ENCODE measurements around the gene NODAL. TPM values are rescaled to one million over a fixed set of nuclear protein-coding genes. Genes with fewer than 3 reads are reported as not detected.

Gene NODAL
- polyA plus RNA-seq, 1 donor from 2014 or later, result not detected

DNA sequence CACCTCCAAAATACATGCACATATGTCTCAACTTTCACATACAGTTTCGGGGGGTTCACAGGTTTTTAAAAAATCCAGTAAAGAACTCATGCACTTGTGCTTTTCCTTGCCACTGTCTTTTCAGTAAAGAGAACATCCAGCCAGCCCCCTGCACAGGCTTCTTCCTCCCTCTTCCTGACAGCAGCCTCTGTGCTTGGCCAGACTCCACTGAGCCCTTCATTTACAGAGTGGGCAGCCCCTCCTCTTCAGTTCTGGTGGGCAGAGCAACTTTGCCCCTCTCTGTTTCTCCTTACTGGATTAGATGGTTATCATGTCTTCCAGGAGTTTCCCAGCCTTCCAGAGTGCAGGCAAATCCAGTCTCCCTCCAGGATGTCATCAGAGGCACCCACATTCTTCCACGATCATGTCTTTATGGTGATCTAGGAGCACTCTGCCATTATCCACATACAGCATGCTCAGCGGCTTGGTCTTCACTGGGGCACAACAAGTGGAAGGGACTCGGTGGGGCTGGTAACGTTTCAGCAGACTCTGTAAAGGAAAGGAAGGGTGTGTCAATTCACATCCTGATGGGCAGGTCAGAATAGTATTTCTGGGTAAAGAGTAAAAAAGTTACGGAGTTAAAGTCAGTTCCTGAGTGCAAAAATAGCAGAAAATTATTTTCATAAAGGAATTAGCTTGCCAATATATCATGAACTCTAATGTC, 8.8 kb downstream of the NODAL start:
- Mint-ChIP-seq H3K27me3 (no peaks in the 10 kb centered on the region), H3K9me3 (no peaks in the 10 kb centered on the region), H3K36me3 (peaks cover 7% of the 10 kb centered on the region), H3K4me3 (peak overlapping the region; percentile 27 to 92 (median 86)), H3K4me1 (peaks cover 6 to 22% (median 14%) of the 10 kb centered on the region in 3 donors), H3K27ac (peak overlapping the region in 2 of 3 donors; percentile 63 to 88)

DNA sequence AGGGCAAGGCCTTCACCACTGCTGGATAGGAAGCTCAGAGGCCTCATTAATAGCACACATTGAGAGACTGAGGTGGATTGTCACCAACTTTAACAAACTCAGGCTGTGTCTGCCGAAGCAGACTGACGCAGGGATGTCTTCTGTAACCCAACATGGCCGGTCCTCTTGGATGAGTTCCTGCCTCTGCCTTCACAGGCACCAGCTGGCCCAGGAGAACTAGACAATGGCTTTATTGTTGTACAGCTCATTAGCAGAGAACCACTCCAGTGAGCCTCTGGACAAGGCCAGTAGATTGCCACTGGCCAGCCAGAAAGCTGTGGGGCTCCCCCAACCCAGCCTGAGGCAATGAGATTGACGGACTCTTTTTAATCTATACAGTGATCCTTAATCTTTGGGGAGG, 9.4 kb downstream of the NODAL start:
- H3K4me1 Mint-ChIP-seq, result peaks cover 6 to 22% (median 14%) of the 10 kb centered on the region in 3 donors
- H3K27me3 Mint-ChIP-seq, result no peaks in the 10 kb centered on the region
- H3K36me3 Mint-ChIP-seq, result peaks cover 7% of the 10 kb centered on the region
- peak overlapping the region in 2 of 3 donors; percentile 63 to 88 for H3K27ac Mint-ChIP-seq
- no peaks in the 10 kb centered on the region for H3K9me3 Mint-ChIP-seq
- H3K4me3 Mint-ChIP-seq, result peak overlapping the region in 2 of 4 donors; percentile 8 to 92

DNA sequence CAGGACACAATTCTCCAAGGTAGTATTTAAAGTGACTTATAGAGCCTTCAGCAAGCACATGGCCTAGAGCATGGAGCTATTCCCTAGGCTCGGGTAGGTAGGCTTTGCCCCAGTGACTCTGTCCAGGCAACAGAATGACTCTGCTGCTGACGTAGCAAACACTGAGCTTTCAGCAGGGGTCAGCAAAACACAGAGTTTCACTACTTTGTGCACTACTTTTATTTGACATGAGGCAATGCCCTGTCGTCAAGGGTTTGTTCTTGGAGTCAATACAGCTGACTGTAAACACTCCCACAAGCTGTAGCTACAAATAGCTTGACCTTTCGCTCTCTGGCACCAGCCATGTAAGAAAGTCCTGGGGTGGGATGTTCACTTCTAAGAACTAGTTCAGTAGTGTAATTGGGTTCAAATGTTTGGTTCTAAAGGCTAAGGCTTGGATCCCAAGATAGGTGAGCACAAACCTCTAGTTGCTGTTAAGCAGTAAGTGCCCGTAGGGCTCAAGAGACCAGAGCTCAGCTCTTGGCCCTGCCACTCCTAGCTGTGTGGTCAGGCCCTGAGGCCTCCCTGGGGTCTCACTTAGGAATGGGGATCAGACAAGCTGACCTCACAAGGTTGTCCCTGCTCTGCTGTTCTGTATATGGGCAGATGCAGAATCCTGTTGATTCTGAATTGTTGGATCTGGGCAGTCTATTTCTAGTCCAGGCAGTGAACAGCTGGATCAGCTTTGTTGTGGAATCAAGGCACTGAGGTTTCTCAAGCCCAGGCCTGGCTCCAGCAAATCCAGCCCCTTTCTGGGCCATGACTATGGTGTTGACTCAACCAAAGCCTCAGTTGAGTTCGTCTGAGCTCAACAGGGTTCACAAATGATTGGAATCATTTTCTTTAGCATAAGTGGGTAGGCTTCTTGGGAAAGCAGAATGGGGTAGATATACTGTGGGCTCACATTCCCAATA, 10.7 kb downstream of the NODAL start:
- Mint-ChIP-seq H3K27me3 (no peaks in the 10 kb centered on the region), H3K4me3 (no peak overlapping the region), H3K36me3 (peaks cover 6% of the 10 kb centered on the region), H3K4me1 (peaks cover 6 to 22% (median 14%) of the 10 kb centered on the region in 3 donors), H3K27ac (no peak overlapping the region), H3K9me3 (no peaks in the 10 kb centered on the region)

DNA sequence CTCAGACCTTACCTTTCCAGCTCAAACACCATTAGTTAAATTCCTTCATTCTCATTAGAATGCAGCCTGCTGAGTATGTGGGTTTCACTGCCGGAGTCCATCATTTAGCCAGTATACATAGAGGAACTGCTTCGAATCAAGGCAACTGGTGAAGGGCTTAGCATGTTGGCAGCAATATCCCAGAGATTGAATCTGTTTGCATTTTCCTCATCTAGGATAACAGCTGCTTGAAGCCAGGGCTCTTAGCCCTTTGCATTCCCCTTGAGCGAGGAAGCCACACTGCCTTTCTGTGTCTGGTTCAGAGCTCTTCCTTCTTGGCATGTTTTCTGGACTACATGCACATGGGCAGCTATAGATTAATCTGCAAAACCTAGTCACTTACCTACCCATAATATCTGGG, 14.7 kb downstream of the NODAL start:
- Mint-ChIP-seq H3K4me1 (peaks cover 0 to 8% (median 1%) of the 10 kb centered on the region in 3 donors), H3K27me3 (no peaks in the 10 kb centered on the region), H3K4me3 (no peak overlapping the region), H3K27ac (no peak overlapping the region), H3K36me3 (peaks cover 4% of the 10 kb centered on the region), H3K9me3 (no peaks in the 10 kb centered on the region)

DNA sequence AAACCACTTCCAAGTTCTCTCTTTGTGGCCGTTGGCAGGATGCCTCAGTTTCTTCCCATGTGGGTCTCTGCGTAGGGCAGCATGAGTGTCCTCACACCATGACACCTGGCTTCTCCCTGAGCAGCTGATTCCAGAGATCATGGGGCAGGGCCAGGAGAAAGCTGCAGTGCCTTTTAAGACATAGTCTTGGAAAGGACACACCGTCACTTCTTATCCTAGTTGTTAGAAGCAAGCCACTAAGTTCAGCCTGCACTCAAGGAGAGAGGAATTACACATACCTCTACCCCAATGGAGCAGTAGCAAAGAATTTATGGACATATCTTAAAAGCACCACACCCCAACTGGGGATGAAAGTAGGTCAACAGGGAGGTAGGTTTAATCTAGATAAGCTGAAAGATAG, 16.4 kb downstream of the NODAL start:
- Mint-ChIP-seq H3K27ac (no peak overlapping the region), H3K9me3 (no peaks in the 10 kb centered on the region), H3K4me3 (no peak overlapping the region), H3K36me3 (peaks cover 4% of the 10 kb centered on the region), H3K4me1 (no peaks in the 10 kb centered on the region), H3K27me3 (no peaks in the 10 kb centered on the region)

DNA sequence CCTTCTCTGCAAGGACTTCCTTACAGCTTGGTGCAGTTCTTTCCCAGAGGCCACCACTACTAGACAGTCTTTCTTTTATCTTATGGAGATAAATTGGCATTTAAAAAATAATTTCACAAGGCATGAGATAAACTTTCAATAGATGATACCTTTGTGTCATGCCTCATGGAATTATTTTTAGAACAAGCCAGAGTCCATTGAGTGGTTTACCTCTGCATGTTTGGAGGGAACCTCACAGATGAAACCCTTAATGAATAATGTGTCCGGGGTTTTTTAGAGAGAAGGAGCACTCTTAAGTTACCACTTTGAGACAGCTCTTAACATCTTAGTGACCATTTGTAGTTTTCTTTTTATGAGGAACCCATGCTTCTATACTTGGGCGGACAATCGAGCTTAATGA, 17.2 kb downstream of the NODAL start:
- H3K36me3 Mint-ChIP-seq, result peaks cover 4% of the 10 kb centered on the region
- no peaks in the 10 kb centered on the region for H3K4me1 Mint-ChIP-seq
- H3K4me3 Mint-ChIP-seq, result no peak overlapping the region
- H3K27ac Mint-ChIP-seq, result no peak overlapping the region
- no peaks in the 10 kb centered on the region for H3K9me3 Mint-ChIP-seq
- H3K27me3 Mint-ChIP-seq, result no peaks in the 10 kb centered on the region

DNA sequence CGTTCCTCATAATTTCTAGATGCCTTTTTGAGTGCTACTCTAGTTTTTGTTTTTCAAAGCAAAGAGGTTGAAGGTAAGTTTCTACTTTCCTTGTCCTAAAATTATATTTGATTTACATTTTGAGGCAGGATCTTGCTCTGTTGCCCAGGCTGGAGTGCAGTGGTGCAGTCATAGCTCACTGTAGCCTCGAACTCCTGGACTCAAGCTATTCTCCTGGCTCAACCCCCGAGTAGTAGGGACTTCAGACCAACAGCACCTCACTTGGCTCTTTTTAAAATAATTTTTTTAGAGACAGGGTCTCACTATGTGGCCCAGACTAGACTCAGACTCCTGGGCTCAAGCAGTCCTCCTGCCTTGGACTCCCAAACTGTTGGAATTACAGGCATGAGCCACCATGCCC, 22.8 kb downstream of the NODAL start:
- H3K4me1 Mint-ChIP-seq, result peaks cover 13 to 14% (median 14%) of the 10 kb centered on the region in 3 donors
- no peaks in the 10 kb centered on the region for H3K9me3 Mint-ChIP-seq
- no peak overlapping the region for H3K4me3 Mint-ChIP-seq
- no peak overlapping the region for H3K27ac Mint-ChIP-seq
- H3K27me3 Mint-ChIP-seq, result no peaks in the 10 kb centered on the region
- peaks cover 1% of the 10 kb centered on the region for H3K36me3 Mint-ChIP-seq

DNA sequence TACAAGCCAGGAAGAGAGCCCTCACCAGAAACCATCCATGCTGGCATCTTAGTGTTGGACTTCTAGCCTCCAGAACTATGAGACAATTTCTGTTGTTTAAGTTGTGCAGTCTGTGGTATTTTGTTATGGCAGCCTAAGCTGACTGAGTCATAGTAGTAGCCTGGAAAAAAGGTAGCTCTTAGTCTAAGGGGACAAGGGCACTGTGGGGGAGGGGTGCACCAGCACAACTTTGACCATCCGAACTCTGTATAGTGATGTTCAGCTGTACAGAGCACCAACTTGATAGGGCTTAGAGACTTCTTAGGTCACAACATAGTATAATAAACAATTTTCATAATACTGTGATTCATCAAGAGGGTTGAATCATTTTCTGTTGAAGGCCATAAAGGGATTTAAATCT, 23.3 kb downstream of the NODAL start:
- H3K4me1 Mint-ChIP-seq, result peaks cover 13 to 16% (median 16%) of the 10 kb centered on the region in 3 donors
- no peaks in the 10 kb centered on the region for H3K9me3 Mint-ChIP-seq
- peak overlapping the region in 1 of 3 donors; percentile 49 for H3K27ac Mint-ChIP-seq
- peaks cover 1% of the 10 kb centered on the region for H3K36me3 Mint-ChIP-seq
- H3K27me3 Mint-ChIP-seq, result no peaks in the 10 kb centered on the region
- no peak overlapping the region for H3K4me3 Mint-ChIP-seq

DNA sequence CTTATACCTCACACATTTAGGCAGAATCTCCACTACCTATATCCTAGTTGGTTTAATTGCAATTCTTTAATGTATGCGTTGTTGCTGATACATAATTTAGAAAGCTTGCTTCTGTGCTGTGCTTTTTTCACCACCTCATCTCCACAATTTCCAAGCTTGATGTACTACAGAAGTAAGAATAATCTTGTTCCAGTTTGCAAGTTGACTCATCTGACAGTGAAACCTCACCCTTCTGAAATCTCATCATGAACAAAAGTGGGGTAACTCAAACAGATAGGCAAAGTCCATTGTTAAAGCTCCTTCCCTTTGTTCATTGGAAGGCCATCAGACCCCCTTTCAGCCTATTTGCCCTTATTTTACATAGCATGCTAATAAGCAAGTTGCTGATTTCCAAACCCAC, 23.9 kb downstream of the NODAL start:
- peaks cover 1% of the 10 kb centered on the region for H3K36me3 Mint-ChIP-seq
- no peak overlapping the region for H3K4me3 Mint-ChIP-seq
- peaks cover 13 to 23% (median 19%) of the 10 kb centered on the region in 3 donors for H3K4me1 Mint-ChIP-seq
- no peaks in the 10 kb centered on the region for H3K27me3 Mint-ChIP-seq
- no peaks in the 10 kb centered on the region for H3K9me3 Mint-ChIP-seq
- peak overlapping the region in 1 of 3 donors; percentile 22 for H3K27ac Mint-ChIP-seq

DNA sequence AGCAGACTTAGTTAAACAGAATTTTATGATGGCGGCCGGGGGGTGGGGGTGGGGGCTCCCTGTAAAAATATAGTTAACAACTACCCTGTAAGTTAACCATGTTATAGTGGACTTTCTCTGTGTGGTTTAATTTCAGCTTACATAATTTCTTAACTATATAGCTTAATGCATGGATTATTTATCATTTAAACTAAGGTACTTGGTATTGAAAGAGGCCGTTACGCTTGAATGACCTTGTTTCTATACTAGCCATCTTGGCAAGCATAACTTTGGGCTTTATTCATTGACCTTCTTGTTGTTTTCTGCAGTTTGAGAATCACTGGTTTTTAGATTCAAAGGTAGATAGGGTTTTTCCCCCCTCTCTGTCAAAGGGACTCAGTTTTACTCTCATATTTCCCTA, 29.1 kb downstream of the NODAL start:
- no peak overlapping the region for H3K27ac Mint-ChIP-seq
- H3K4me3 Mint-ChIP-seq, result no peak overlapping the region
- H3K4me1 Mint-ChIP-seq, result peaks cover 29 to 36% (median 34%) of the 10 kb centered on the region in 3 donors
- H3K36me3 Mint-ChIP-seq, result peaks cover 7% of the 10 kb centered on the region
- no peaks in the 10 kb centered on the region for H3K9me3 Mint-ChIP-seq
- H3K27me3 Mint-ChIP-seq, result no peaks in the 10 kb centered on the region

DNA sequence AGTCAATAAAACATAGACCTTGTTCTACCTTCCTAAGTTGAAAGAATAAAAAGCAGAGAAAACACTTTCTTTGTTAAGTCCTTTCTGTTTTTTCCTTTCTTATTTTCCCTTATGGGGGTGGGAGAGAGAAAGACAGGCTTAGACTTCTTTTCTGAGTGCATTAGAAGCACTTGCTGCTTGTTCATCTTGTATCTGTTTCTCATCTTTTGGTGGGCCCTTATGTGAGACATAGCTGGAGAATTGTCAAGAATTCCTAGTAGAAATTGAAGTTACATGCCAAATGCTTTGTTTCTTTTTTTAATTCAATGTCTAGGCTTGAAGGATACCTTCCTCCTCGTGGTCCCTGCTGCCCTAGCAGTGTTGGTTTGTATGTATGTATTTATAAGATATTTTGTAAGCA, 30.9 kb downstream of the NODAL start:
- Mint-ChIP-seq H3K4me1 (peaks cover 27 to 43% (median 40%) of the 10 kb centered on the region in 3 donors), H3K27ac (no peak overlapping the region), H3K4me3 (no peak overlapping the region), H3K9me3 (no peaks in the 10 kb centered on the region), H3K36me3 (peaks cover 7% of the 10 kb centered on the region), H3K27me3 (no peaks in the 10 kb centered on the region)

DNA sequence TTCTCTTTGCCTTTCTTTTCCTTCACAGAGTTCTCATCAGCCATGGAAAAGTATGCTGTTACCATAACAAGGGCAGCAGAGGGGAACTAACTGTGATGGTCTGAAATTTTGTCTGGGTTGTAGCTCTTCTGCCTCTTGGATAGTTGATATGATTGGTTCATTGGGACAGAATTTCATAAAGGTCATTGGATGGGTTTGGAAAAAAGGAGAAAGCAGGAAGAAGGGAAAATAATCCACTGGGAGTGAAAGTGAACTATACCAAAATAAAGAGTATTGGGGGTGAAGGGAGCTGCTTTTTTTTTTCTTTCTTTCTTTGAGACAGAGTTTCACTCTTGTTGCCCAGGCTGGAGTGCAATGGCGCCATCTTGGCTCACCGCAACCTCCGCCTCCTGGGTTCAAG, 31.7 kb downstream of the NODAL start:
- no peaks in the 10 kb centered on the region for H3K27me3 Mint-ChIP-seq
- peaks cover 7% of the 10 kb centered on the region for H3K36me3 Mint-ChIP-seq
- no peaks in the 10 kb centered on the region for H3K9me3 Mint-ChIP-seq
- H3K4me3 Mint-ChIP-seq, result peak overlapping the region in 1 of 4 donors; percentile 7
- H3K4me1 Mint-ChIP-seq, result peaks cover 34 to 44% (median 43%) of the 10 kb centered on the region in 3 donors
- no peak overlapping the region for H3K27ac Mint-ChIP-seq

DNA sequence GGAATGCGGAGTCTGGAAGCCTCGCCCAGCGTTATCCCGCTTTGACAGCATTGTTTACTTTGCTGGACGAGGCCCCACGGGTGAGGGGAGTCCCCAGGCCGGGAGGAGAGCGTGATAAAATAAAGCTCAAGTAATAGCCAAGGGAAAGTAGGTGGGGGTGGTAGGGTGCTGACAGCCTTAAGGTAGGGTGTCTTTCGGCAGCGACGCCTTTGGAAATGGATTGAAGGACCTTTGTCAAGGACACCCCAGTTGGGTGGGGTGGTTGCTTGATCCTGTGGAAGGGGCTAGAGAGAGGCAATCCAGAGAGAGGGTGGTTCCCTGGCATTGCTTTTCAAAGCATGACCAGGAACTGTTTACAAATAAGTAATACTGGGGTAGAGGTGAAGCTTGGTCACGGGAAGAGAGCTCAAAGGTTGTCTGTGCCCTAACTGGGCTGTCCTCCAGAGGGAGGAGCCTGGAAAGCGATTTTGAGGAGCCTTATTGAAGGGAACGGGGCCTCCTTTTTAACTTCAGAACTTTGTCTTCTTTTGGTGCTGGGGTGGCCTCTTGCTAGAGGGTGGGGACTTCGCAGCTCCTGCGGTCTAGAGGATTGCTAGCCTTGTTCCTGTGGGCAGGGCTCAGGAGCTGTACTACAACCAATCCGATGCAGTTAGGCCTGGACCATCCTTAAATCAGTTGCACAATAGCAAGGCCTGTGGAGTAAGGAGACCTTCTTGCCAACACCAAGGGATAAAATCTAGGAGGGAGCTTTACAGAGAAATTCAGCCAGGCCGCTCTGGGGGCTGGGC, 36.2 kb downstream of the NODAL start:
- no peaks in the 10 kb centered on the region for H3K9me3 Mint-ChIP-seq
- H3K27me3 Mint-ChIP-seq, result no peaks in the 10 kb centered on the region
- H3K36me3 Mint-ChIP-seq, result peaks cover 3% of the 10 kb centered on the region
- H3K4me3 Mint-ChIP-seq, result peak overlapping the region; percentile 91 to 98 (median 96)
- peaks cover 32 to 40% (median 34%) of the 10 kb centered on the region in 3 donors for H3K4me1 Mint-ChIP-seq
- H3K27ac Mint-ChIP-seq, result peak overlapping the region; percentile 34 to 92 (median 69)

DNA sequence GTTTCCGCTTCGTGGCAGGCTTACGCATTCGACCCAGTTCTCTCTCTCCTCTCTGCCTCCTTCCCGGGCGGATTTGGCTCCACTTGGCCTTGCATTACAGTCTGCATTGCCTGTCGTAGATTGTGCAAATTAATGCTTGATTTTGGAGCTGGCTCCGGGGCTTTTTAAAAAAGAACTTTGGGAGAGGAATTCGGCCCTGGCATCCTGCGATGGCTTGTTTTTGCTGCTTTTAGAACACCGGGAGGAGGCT, 36.8 kb downstream of the NODAL start:
- Mint-ChIP-seq H3K4me3 (peak overlapping the region; percentile 91 to 98 (median 96)), H3K27me3 (no peaks in the 10 kb centered on the region), H3K9me3 (no peaks in the 10 kb centered on the region), H3K36me3 (peaks cover 3% of the 10 kb centered on the region), H3K27ac (peak overlapping the region; percentile 53 to 92 (median 69)), H3K4me1 (peaks cover 32 to 38% (median 33%) of the 10 kb centered on the region in 3 donors)
